Measurements from ENCODE around the gene C5orf22.

C5orf22 gene

GRCh38 chr5:31531888-31532547, at the start of gene C5orf22, which contains the start of gene DROSHA:
C5orf22 (plus strand) TSS chr5:31532301; CDS start chr5:31532393, 92 bp downstream.
DROSHA (minus strand) TSS chr5:31532093; CDS start chr5:31529059, 3,034 bp downstream.
- H3K9me3 ChIP-seq (ENCODE audit: control insufficient read depth, insufficient read depth, low read length), result no peaks in the 10 kb centered on the region
- peak within 1 kb of the TSS; percentile 75 for H3K27ac ChIP-seq (ENCODE audit: low read depth, low read length)
- H3K4me3 ChIP-seq (ENCODE audit: low read length), result peak within 1 kb of the TSS; percentile 86
- TF ChIP-seq EZH2phosphoT487 (IDR thresholded peaks at IDR 0.05; ENCODE audit: borderline replicate concordance, low read length) (no peak), CTCF (IDR thresholded peaks at IDR 0.05; ENCODE audit: low read depth, low read length, poor library complexity, severe bottlenecking) (peak; percentile 21)
- H3F3A ChIP-seq (ENCODE audit: control insufficient read depth, insufficient read depth), result no peaks in the 10 kb centered on the region
- H4K20me1 ChIP-seq (ENCODE audit: control insufficient read depth, insufficient read depth, low read depth, low read length), result no peaks in the 10 kb centered on the region
- H3K4me1 ChIP-seq (ENCODE audit: control insufficient read depth, low read length), result peaks cover 25% of the 10 kb centered on the region
- H3K9me2 ChIP-seq (replicated peaks; ENCODE audit: control insufficient read depth, low read length), result no peaks in the 10 kb centered on the region
- H3K27me3 ChIP-seq (ENCODE audit: control insufficient read depth, low read length), result no peaks in the 10 kb centered on the region
- H3K36me3 ChIP-seq (ENCODE audit: control insufficient read depth, low read length), result peaks cover 56% of the 10 kb centered on the region
- peak within 1 kb of the TSS; percentile 72 for H3K4me2 ChIP-seq (ENCODE audit: low read length)
- peaks cover 58% of the 10 kb centered on the region for H3K79me2 ChIP-seq (ENCODE audit: control insufficient read depth, low read length)

GRCh38 chr5:31485376-31486207, 46.5 kb upstream of the C5orf22 start:
- no peak overlapping the region for H3K4me3 ChIP-seq (ENCODE audit: low read length)
- H3K9me2 ChIP-seq (replicated peaks; ENCODE audit: control insufficient read depth, low read length), result no peaks in the 10 kb centered on the region
- H3K79me2 ChIP-seq (ENCODE audit: control insufficient read depth, low read length), result no peaks in the 10 kb centered on the region
- H3K36me3 ChIP-seq (ENCODE audit: control insufficient read depth, low read length), result peaks cover 68% of the 10 kb centered on the region
- H3K27ac ChIP-seq (ENCODE audit: low read depth, low read length), result no peak overlapping the region
- no peaks in the 10 kb centered on the region for H3K27me3 ChIP-seq (ENCODE audit: control insufficient read depth, low read length)
- no peaks in the 10 kb centered on the region for H3K4me1 ChIP-seq (ENCODE audit: control insufficient read depth, low read length)
- H4K20me1 ChIP-seq (ENCODE audit: control insufficient read depth, insufficient read depth, low read depth, low read length), result no peaks in the 10 kb centered on the region
- no peaks in the 10 kb centered on the region for H3K9me3 ChIP-seq (ENCODE audit: control insufficient read depth, insufficient read depth, low read length)
- no peaks in the 10 kb centered on the region for H3F3A ChIP-seq (ENCODE audit: control insufficient read depth, insufficient read depth)
- no peak overlapping the region for H3K4me2 ChIP-seq (ENCODE audit: low read length)
- TF ChIP-seq CTCF (IDR thresholded peaks at IDR 0.05; ENCODE audit: low read depth, low read length, poor library complexity, severe bottlenecking) (no peak), EZH2phosphoT487 (IDR thresholded peaks at IDR 0.05; ENCODE audit: borderline replicate concordance, low read length) (no peak)

- Histone ChIP-seq H4K20me1 (ENCODE audit: control insufficient read depth, insufficient read depth, low read depth, low read length) (no peaks in the 10 kb centered on the region), H3K4me1 (ENCODE audit: control insufficient read depth, low read length) (no peaks in the 10 kb centered on the region), H3K79me2 (ENCODE audit: control insufficient read depth, low read length) (no peaks in the 10 kb centered on the region), H3K9me2 (replicated peaks; ENCODE audit: control insufficient read depth, low read length) (no peaks in the 10 kb centered on the region), H3K36me3 (ENCODE audit: control insufficient read depth, low read length) (peaks cover 69% of the 10 kb centered on the region), H3K27me3 (ENCODE audit: control insufficient read depth, low read length) (no peaks in the 10 kb centered on the region), H3K9me3 (ENCODE audit: control insufficient read depth, insufficient read depth, low read length) (no peaks in the 10 kb centered on the region), H3F3A (ENCODE audit: control insufficient read depth, insufficient read depth) (no peaks in the 10 kb centered on the region), H3K4me2 (ENCODE audit: low read length) (no peak overlapping the region), H3K27ac (ENCODE audit: low read depth, low read length) (no peak overlapping the region), H3K4me3 (ENCODE audit: low read length) (no peak overlapping the region)
- TF ChIP-seq CTCF (IDR thresholded peaks at IDR 0.05; ENCODE audit: low read depth, low read length, poor library complexity, severe bottlenecking) (no peak), EZH2phosphoT487 (IDR thresholded peaks at IDR 0.05; ENCODE audit: borderline replicate concordance, low read length) (no peak)
Observed at GRCh38 chr5:31486441-31486840, 45.7 kb upstream of the C5orf22 start.

Data from DOHH2 (cell line).